Endodermal cell (in vitro differentiated cells): Measurements from ENCODE around the gene RNF2. TPM values are rescaled to one million over a fixed set of nuclear protein-coding genes. Genes with fewer than 3 reads are reported as not detected.

Source experiments
- DNase-seq: peaks from one replicate; pipeline ENCODE4 v3.0.0-alpha.2; 2017
- H3K27ac ChIP-seq: 2 replicates; pipeline ENCODE4 v1.5.1; 2013; ENCODE audit warnings: mild to moderate bottlenecking, low read depth, low read length, moderate library complexity
- H3K27me3 ChIP-seq: 2 replicates; pipeline ENCODE4 v1.6.1; 2013; ENCODE audit warnings: mild to moderate bottlenecking, low read length, moderate library complexity; ENCODE audit not compliant: insufficient read depth, control insufficient read depth, poor library complexity, severe bottlenecking
- H3K36me3 ChIP-seq: 2 replicates; pipeline ENCODE4 v1.7.0; 2013; ENCODE audit warnings: mild to moderate bottlenecking, low read length, moderate library complexity; ENCODE audit not compliant: control insufficient read depth, insufficient read depth
- H3K4me1 ChIP-seq: one replicate; pipeline ENCODE4 v1.7.0; 2013; ENCODE audit warnings: low read length; ENCODE audit not compliant: control insufficient read depth, insufficient read depth
- H3K4me3 ChIP-seq: 2 replicates; pipeline ENCODE4 v1.5.1; 2013; ENCODE audit warnings: mild to moderate bottlenecking, low read length, moderate library complexity
- H3K9ac ChIP-seq: 2 replicates; pipeline ENCODE4 v1.6.1; 2013; ENCODE audit warnings: mild to moderate bottlenecking, low read length, moderate library complexity; ENCODE audit not compliant: poor library complexity, severe bottlenecking; ENCODE audit errors: extremely low read depth
- H3K9me3 ChIP-seq: 2 replicates; pipeline ENCODE4 v1.6.1; 2013; ENCODE audit warnings: mild to moderate bottlenecking, low read length, moderate library complexity; ENCODE audit not compliant: control insufficient read depth
- H3K27ac Mint-ChIP-seq: 2 replicates; pipeline ENCODE4 v1.8.0; 2020; ENCODE audit warnings: mixed read lengths
- H3K27me3 Mint-ChIP-seq: 2 replicates; pipeline ENCODE4 v1.8.0; 2021; ENCODE audit warnings: mild to moderate bottlenecking, mixed read lengths; ENCODE audit not compliant: insufficient read depth
- H3K36me3 Mint-ChIP-seq: 2 replicates; pipeline ENCODE4 v1.8.0; 2020; ENCODE audit warnings: low read depth, mixed read lengths
- H3K4me1 Mint-ChIP-seq: 2 replicates; pipeline ENCODE4 v1.8.0; 2020; ENCODE audit warnings: mixed read lengths
- H3K4me3 Mint-ChIP-seq: 2 replicates; pipeline ENCODE4 v1.8.0; 2020; ENCODE audit warnings: mild to moderate bottlenecking, moderate library complexity, mixed read lengths
- H3K9me3 Mint-ChIP-seq: 2 replicates; pipeline ENCODE4 v1.8.0; 2020; ENCODE audit warnings: mild to moderate bottlenecking, mixed read lengths
- CTCF ChIP-seq: fragments of 200-600 bp; sonication (generic); conservative IDR thresholded peaks from 2 replicates; pipeline ENCODE4 v1.5.0; 2021; ENCODE audit warnings: antibody characterized with exemption, mild to moderate bottlenecking
- whole genome bisulfite sequencing, 2 experiments: methylation state at CpG; one replicate each; pipeline versions ENCODE4 v1.1.5 to v1.1.7; 2013; ENCODE audit warnings: missing lambda C conversion rate in 2 of 2, mixed read lengths in 1 of 2; ENCODE audit not compliant: insufficient coverage in 1 of 2, insufficient read length in 1 of 2; 5-methylcytosine and 5-hydroxymethylcytosine counted together
- total RNA-seq, 2 donors: library from RNA; stranded (reverse); fragmentation: NEBNext Ultra II Directional in 1 of 2; extraction: Animal tissue kit (Norgen Biotek cat#: 25700) in 1 of 2; gene quantifications; 2 replicates in 1 of 2; 3 replicates in 1 of 2; pipeline ENCODE4 v1.2.1, GENCODE V29; 2021

Gene RNF2
- total RNA-seq, 2 donors from 2014 or later, result 61.1 to 66.9 TPM

- H3K4me1 ChIP-seq, result peaks cover 6% of the 10 kb centered on the region
- Mint-ChIP-seq H3K4me1 (peaks cover 19% of the 10 kb centered on the region), H3K27me3 (peaks cover 22% of the 10 kb centered on the region)
Measured at GRCh38 chr1:185044387-185044786, 971 bp upstream of the RNF2 start.

GRCh38 chr1:185045814-185046492 is 595 bp downstream of the RNF2 start:
- no peaks in the 10 kb centered on the region for H3K27me3 ChIP-seq
- Mint-ChIP-seq H3K4me1 (peaks cover 22% of the 10 kb centered on the region), H3K9me3 (no peaks in the 10 kb centered on the region), H3K27ac (peak overlapping the region; percentile 97), H3K36me3 (peaks cover 5% of the 10 kb centered on the region), H3K4me3 (peak overlapping the region; percentile 87), H3K27me3 (peaks cover 22% of the 10 kb centered on the region)
- peak overlapping the region; percentile 81 for H3K27ac ChIP-seq
- peak overlapping the region; percentile 96 for H3K4me3 ChIP-seq
- TF ChIP-seq CTCF, result no peak
- peak; percentile 82 for DNase-seq
- H3K9ac ChIP-seq, result peak overlapping the region; percentile 81
- H3K4me1 ChIP-seq, result peaks cover 6% of the 10 kb centered on the region
- no peaks in the 10 kb centered on the region for H3K9me3 ChIP-seq
- WGBS, 2 experiments, result 0 to 1% methylated on average over 19 to 52 of the region's 52 CpGs
- peaks cover 4% of the 10 kb centered on the region for H3K36me3 ChIP-seq

More at GRCh38 chr1:185044387-185044786, 971 bp upstream of the RNF2 start:
- TF ChIP-seq CTCF, result no peak
- Mint-ChIP-seq H3K36me3 (peaks cover 5% of the 10 kb centered on the region), H3K4me3 (peak overlapping the region; percentile 87), H3K27ac (no peak overlapping the region), H3K9me3 (no peaks in the 10 kb centered on the region)
- 94 to 100% methylated on average over 5 to 7 of the region's 8 CpGs for WGBS, 2 experiments
- Histone ChIP-seq H3K9ac (no peak overlapping the region), H3K9me3 (no peaks in the 10 kb centered on the region), H3K36me3 (peaks cover 3% of the 10 kb centered on the region), H3K4me3 (no peak overlapping the region), H3K27ac (no peak overlapping the region), H3K27me3 (no peaks in the 10 kb centered on the region)
- no peak for DNase-seq

- H3K4me1 ChIP-seq, result peaks cover 6% of the 10 kb centered on the region
- peaks cover 4% of the 10 kb centered on the region for H3K36me3 ChIP-seq
- Mint-ChIP-seq H3K27me3 (peaks cover 22% of the 10 kb centered on the region), H3K4me1 (peaks cover 22% of the 10 kb centered on the region), H3K27ac (peak overlapping the region; percentile 97), H3K9me3 (no peaks in the 10 kb centered on the region), H3K4me3 (peak overlapping the region; percentile 87), H3K36me3 (peaks cover 5% of the 10 kb centered on the region)
- WGBS, 2 experiments, result 5% methylated on average over 5 of the region's 5 CpGs
- peak overlapping the region; percentile 81 for H3K9ac ChIP-seq
- H3K9me3 ChIP-seq, result no peaks in the 10 kb centered on the region
- H3K27me3 ChIP-seq, result no peaks in the 10 kb centered on the region
- TF ChIP-seq CTCF, result no peak
- peak overlapping the region; percentile 96 for H3K4me3 ChIP-seq
- no peak for DNase-seq
- H3K27ac ChIP-seq, result no peak overlapping the region
Measured at GRCh38 chr1:185046668-185047067, 1.3 kb downstream of the RNF2 start.
